ENCODE data around the gene SERPINB2. TPM values are rescaled to one million over a fixed set of nuclear protein-coding genes. Genes with fewer than 3 reads are reported as not detected.

SERPINB2 gene, protein sequence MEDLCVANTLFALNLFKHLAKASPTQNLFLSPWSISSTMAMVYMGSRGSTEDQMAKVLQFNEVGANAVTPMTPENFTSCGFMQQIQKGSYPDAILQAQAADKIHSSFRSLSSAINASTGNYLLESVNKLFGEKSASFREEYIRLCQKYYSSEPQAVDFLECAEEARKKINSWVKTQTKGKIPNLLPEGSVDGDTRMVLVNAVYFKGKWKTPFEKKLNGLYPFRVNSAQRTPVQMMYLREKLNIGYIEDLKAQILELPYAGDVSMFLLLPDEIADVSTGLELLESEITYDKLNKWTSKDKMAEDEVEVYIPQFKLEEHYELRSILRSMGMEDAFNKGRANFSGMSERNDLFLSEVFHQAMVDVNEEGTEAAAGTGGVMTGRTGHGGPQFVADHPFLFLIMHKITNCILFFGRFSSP
- total RNA-seq, result 0.49 TPM in 1 of 2 replicates, not detected in the other

GRCh38 chr18:63887424-63887823 is at the start of gene SERPINB2:
Gene SERPINB2, plus strand, starts transcription at chr18:63887705. Its CDS starts 3,740 bp downstream, at chr18:63891445.

GRCh38 chr18:63907664-63908063 is 20.2 kb downstream of the SERPINB2 start, which contains the start of gene SERPINB10:
Gene SERPINB10, plus strand, starts transcription at chr18:63907958. Its CDS starts 7,553 bp downstream, at chr18:63915511.

DNA sequence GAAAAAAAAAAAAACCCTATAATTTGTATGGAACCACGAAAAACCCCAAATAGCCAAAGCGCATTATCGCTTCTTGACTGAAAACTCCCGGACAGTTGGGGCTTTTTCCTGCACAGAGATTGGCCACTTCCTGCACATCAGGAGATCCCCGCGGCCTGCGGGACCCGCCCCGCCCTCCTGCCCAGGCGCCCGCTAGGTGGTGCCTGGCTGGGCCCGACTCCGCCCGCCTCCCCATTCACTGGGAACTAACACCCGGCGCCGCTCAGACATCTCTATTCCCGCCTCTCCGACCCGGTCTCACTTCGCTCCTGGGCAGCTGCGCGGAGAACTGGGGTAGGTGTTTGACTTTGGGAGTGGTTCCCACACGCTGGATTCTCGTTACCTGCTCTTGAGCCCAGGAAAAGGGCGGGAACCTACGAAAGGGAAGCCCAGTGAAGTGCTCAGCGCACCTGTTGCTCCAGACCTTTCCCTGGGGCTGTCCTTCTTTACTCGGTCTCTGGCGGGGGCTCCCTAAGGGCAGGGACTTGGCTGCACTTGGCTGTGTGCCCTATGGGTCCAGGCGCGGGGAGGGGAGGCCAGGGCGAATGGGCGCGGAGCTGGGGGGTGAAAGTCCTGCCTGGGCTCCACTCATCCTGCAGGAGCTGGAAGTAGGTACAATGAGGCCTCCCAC is 61.7 kb downstream of the SERPINB2 start, which contains the start of gene HMSD:
TSS of gene HMSD (plus strand) at position 234 of the 670 bp plus-strand sequence. CDS start 4,155 bp downstream, outside the sequence.

Other genes with a start within 250 kb of the SERPINB2 start
- not detected in 2 replicates for gene SERPINB4, start 243.4 kb upstream of the SERPINB2 start, total RNA-seq
- gene SERPINB3, start 225.8 kb upstream of the SERPINB2 start, total RNA-seq, result not detected in 2 replicates
- not detected in 2 replicates for gene SERPINB11, start 184.7 kb upstream of the SERPINB2 start, total RNA-seq
- gene SERPINB7, start 112.3 kb upstream of the SERPINB2 start, total RNA-seq, result 4.4 TPM in 1 of 2 replicates, not detected in the other
- not detected in 2 replicates for gene SERPINB10, start 20.3 kb downstream of the SERPINB2 start, total RNA-seq
- gene HMSD, start 61.6 kb downstream of the SERPINB2 start, total RNA-seq, result 0.49 and 0.51 TPM in 2 replicates
- gene SERPINB8, start 82.4 kb downstream of the SERPINB2 start, total RNA-seq, result 5.1 and 7.8 TPM in 2 replicates

Data from mesangial cell (primary cell).